Heart right ventricle (tissue), 16 donors: ENCODE measurements around the gene HS6ST3. TPM values are rescaled to one million over a fixed set of nuclear protein-coding genes. Genes with fewer than 3 reads are reported as not detected.

Source experiments
- ATAC-seq, 8 donors: fragments of 200-7000 bp; cut with Tn5 transposase; one replicate each; pipeline ENCODE4 v1.9.1; 2020; ENCODE audit warnings: mild to moderate bottlenecking in 8 of 8, moderate library complexity in 8 of 8, moderate number of reproducible peaks in 1 of 8
- DNase-seq, 2 donors: peaks; one replicate each; pipeline ENCODE4 v3.0.0-alpha.2; 2020
- H3K27ac ChIP-seq, 10 donors: fragments of 200-600 bp; sonication (generic) in 2 of 10; one replicate each; pipeline versions ENCODE4 v1.5.0 to v1.8.0; 2020 to 2022; ENCODE audit warnings: mild to moderate bottlenecking in 3 of 10
- H3K27me3 ChIP-seq, 7 donors: fragments of 200-600 bp; one replicate each; pipeline ENCODE4 v1.8.0; 2021 to 2022; ENCODE audit warnings: mild to moderate bottlenecking in 2 of 7
- H3K36me3 ChIP-seq, 9 donors: fragments of 200-600 bp; sonication (generic) in 1 of 9; one replicate each; pipeline versions ENCODE4 v1.5.0 to v1.8.0; 2020 to 2022; ENCODE audit warnings: mild to moderate bottlenecking in 2 of 9
- H3K4me1 ChIP-seq, 9 donors: fragments of 200-600 bp; sonication (generic) in 1 of 9; one replicate each; pipeline versions ENCODE4 v1.5.0 to v1.8.0; 2020 to 2022; ENCODE audit warnings: mild to moderate bottlenecking in 4 of 9
- H3K4me3 ChIP-seq, 10 donors: fragments of 200-600 bp; sonication (generic) in 2 of 10; one replicate each; pipeline versions ENCODE4 v1.5.0 to v1.8.0; 2020 to 2022; ENCODE audit warnings: mild to moderate bottlenecking in 7 of 10, moderate library complexity in 2 of 10
- H3K9me3 ChIP-seq, 11 donors: fragments of 200-600 bp in 10 of 11; sonication (generic) in 2 of 11; one replicate each; pipeline versions ENCODE4 v1.5.0 to v1.8.0; 2013 to 2022; ENCODE audit warnings: mild to moderate bottlenecking in 2 of 11, control low read depth in 1 of 11, moderate library complexity in 1 of 11
- WGBS, 2 donors: extraction: QIAGEN DNeasy Blood & Tissue Kit; methylation state at CpG; one replicate each; pipeline ENCODE4 v1.1.7; 2013; ENCODE audit warnings: inconsistent platforms in 1 of 2; 5-methylcytosine and 5-hydroxymethylcytosine counted together
- intact Hi-C, 10 donors: fragments of 100-400 bp; cut with DNase I; formaldehyde crosslinking; loops; one replicate each; pipeline versions ENCODE4 v1.11.1 to v1.14.2; 2022
- polyA plus RNA-seq, 2 donors: library from polyadenylated mRNA; stranded (reverse); fragments of 200-250 nt; gene quantifications; one replicate each; pipeline ENCODE4 v1.2.3, GENCODE V29; 2013
- total RNA-seq, 10 donors: library from RNA; stranded (reverse); fragmentation: NEBNext Ultra II Directional in 3 of 10; extraction: Animal tissue kit (Norgen Biotek cat#: 25700) in 3 of 10; gene quantifications; one replicate each; pipeline versions ENCODE4 v1.2.1 to v1.2.4, GENCODE V29; 2021 to 2023
- TF ChIP-seq, protein P1 (sequence below), 9 donors: fragments of 200-600 bp; sonication (generic) in 2 of 9; IDR thresholded peaks; one replicate each; pipeline versions ENCODE4 v1.5.0 to v1.8.0; 2021 to 2022; ENCODE audit warnings: antibody characterized with exemption in 9 of 9, mild to moderate bottlenecking in 5 of 9, moderate library complexity in 1 of 9
- donor health status: Arrhythmogenic right ventricular cardiomyopathy.
- donor health status: ischemic (EF 13 %, LVEDD 7.1; RV severe dilation, severe dysfunction).
- donor health status: healthy with polysubstance abuse.
- donor health status: DM: no; HTN: yes; CAD: no.
- donor health status: DM: no; HTN: no; CAD: no.
- donor health status: ischemic (EF 25% LVEDD 6.9; RV normal size, moderate dysfunction).
- donor health status: ischemic (EF 25% LVEDD 5.7; RV mildly dilated, moderate dysfunction).
- donor health status: healthy.
- donor health status: DM: yes; HTN: yes; CAD: no.
- donor health status: Ischemic cardiomyopathy.
- donor health status: ischemic (EF 35%, LVEDD 5.7; RV mildly dilated, moderate dysfunction).
- donor health status: nonischemic (EF 11% LVEDD 7.7; RV severe dilation, severe dysfunction).
- donor health status: DM: yes; HTN: yes; CAD: no.
- donor health status: PGD.
- donor health status: ischemic (EF 29% LVEDD 5.4; RV normal size, mild dysfunction).
- donor health status: nonischemic (EF 23%, LVEDD 6.1; RV moderate dilation, normal function).

The HS6ST3 gene
- total and polyA plus RNA-seq, 12 donors: 0.01 to 7.6 (median 1.2) TPM

DNA sequence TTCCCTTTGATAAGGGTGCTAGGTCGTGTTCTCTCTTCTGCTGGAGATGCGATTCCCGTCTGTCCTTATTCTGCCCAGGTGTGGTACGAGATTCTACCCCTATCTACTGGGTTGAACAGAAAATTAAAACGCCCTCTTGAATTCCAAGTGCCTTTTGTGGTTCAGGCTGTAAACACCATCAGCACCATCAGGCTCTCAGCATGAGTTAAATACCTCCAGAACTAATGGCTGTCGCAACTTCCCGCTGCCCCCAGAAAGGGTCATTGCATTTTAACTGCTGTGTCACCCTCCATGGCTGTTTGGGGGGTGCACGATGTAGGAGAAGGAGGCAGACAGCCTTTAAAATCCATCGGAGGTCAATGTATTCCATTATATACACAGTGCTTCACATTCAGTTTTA lies 727.0 kb downstream of the HS6ST3 start:
- intact Hi-C loops: loop anchor here in 7 of 10 donors (2.0 to 10.0 kb wide), 5 partner anchors 128 to 796 kb away; no protein-coding TSS in a partner anchor
- no peaks in the 10 kb centered on the region for H3K4me1 ChIP-seq
- DNase-seq: no peak
- no peak for ATAC-seq
- H3K36me3 ChIP-seq: no peaks in the 10 kb centered on the region
- no peak overlapping the region for H3K4me3 ChIP-seq
- peaks cover 0 to 19% (median 0%) of the 10 kb centered on the region in 11 donors for H3K9me3 ChIP-seq
- no peaks in the 10 kb centered on the region for H3K27me3 ChIP-seq
- H3K27ac ChIP-seq: no peak overlapping the region
- TF ChIP-seq, protein P1, sequence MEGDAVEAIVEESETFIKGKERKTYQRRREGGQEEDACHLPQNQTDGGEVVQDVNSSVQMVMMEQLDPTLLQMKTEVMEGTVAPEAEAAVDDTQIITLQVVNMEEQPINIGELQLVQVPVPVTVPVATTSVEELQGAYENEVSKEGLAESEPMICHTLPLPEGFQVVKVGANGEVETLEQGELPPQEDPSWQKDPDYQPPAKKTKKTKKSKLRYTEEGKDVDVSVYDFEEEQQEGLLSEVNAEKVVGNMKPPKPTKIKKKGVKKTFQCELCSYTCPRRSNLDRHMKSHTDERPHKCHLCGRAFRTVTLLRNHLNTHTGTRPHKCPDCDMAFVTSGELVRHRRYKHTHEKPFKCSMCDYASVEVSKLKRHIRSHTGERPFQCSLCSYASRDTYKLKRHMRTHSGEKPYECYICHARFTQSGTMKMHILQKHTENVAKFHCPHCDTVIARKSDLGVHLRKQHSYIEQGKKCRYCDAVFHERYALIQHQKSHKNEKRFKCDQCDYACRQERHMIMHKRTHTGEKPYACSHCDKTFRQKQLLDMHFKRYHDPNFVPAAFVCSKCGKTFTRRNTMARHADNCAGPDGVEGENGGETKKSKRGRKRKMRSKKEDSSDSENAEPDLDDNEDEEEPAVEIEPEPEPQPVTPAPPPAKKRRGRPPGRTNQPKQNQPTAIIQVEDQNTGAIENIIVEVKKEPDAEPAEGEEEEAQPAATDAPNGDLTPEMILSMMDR (IDR thresholded peaks at IDR 0.05): no peak
- 78 to 84% methylated on average over 9 of the region's 9 CpGs for WGBS, 2 donors

DNA sequence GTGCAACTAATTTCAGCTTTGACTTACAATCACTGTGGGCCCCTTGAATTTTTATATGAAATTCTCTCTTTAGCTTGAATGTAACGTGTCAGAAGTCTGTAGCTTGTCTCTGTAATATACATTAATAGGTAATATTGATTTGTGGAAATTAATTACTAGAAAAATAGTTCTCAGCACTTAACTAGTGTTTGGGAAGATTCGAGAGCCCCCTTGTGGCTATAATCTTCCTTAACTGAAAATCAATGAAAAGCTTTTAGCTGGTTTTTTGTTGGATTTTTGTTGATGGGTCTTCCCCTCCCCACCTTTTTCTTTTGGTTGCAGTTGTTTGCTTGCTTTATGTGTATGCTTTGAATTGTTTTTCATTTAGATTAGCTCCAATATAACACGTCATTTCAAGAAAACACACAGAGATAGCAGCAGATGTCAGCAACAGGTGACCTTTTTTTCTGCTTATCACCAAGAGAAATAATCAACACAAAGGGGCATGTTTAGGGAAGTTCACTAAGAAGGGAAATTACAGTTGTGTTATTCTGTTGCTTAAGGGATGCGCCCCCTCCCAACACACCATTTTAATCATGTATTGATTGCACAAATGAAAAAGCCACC lies 727.5 kb downstream of the HS6ST3 start:
- intact Hi-C loops: loop anchor here in 7 of 10 donors (2.0 to 10.0 kb wide), 5 partner anchors 127 to 797 kb away; no protein-coding TSS in a partner anchor
- WGBS, 2 donors: 21 to 23% methylated on average over 4 of the region's 4 CpGs
- H3K27me3 ChIP-seq: no peaks in the 10 kb centered on the region
- TF ChIP-seq, protein P1 (IDR thresholded peaks at IDR 0.05): peak in 8 of 9 donors; percentile 22 to 61 (median 47)
- no peaks in the 10 kb centered on the region for H3K4me1 ChIP-seq
- H3K27ac ChIP-seq: no peak overlapping the region
- no peak overlapping the region for H3K4me3 ChIP-seq
- H3K36me3 ChIP-seq: no peaks in the 10 kb centered on the region
- no peak for DNase-seq
- peaks cover 0 to 19% (median 0%) of the 10 kb centered on the region in 11 donors for H3K9me3 ChIP-seq
- no peak for ATAC-seq

DNA sequence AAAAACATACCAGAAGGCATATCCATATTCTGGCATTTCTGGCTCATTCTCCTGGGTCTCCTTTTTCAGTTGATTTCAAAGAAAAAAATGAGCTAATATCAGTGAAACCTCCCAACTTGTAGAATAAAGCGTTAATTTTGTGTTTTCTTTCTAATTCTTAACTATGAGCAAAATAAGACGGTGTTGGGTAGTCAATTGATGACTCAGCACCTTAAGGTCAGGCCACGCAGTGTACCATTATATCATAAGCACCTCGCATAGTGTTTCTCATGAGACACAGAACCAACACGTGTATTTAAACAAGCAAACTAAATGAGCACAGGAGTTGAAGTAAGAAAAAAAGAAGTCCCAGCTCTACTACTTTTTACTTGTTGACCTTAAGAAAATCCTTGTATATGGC lies 729.5 kb downstream of the HS6ST3 start:
- Histone ChIP-seq H3K27me3 (no peaks in the 10 kb centered on the region), H3K27ac (no peak overlapping the region), H3K4me1 (no peaks in the 10 kb centered on the region), H3K36me3 (no peaks in the 10 kb centered on the region), H3K9me3 (peaks cover 0 to 6% (median 0%) of the 10 kb centered on the region in 11 donors), H3K4me3 (no peak overlapping the region)
- DNase-seq (no peak), ATAC-seq (no peak)
- 90 to 92% methylated on average over 5 of the region's 5 CpGs for WGBS, 2 donors
- intact Hi-C loops: loop anchor here in 6 of 10 donors (5.0 to 10.0 kb wide), 4 partner anchors 125 to 797 kb away; no protein-coding TSS in a partner anchor
- TF ChIP-seq, protein P1 (IDR thresholded peaks at IDR 0.05): no peak

- ATAC-seq: no peak
- H3K9me3 ChIP-seq: no peaks in the 10 kb centered on the region
- intact Hi-C loops: loop anchor here in 1 of 10 donors (10.0 kb wide), 1 partner anchor 797 kb away; no protein-coding TSS in a partner anchor
Measured at GRCh38 chr13:96821381-96821780, 731.5 kb downstream of the HS6ST3 start.

More at GRCh38 chr13:96821381-96821780, 731.5 kb downstream of the HS6ST3 start:
- H3K27me3 ChIP-seq: no peaks in the 10 kb centered on the region
- H3K4me3 ChIP-seq: no peak overlapping the region
- no peak for DNase-seq
- no peaks in the 10 kb centered on the region for H3K4me1 ChIP-seq
- 68 to 91% methylated on average over 1 of the region's 1 CpG for WGBS, 2 donors
- no peak overlapping the region for H3K27ac ChIP-seq
- TF ChIP-seq, protein P1 (IDR thresholded peaks at IDR 0.05): no peak
- no peaks in the 10 kb centered on the region for H3K36me3 ChIP-seq
